H1 (cell line): ENCODE data around the gene SLC22A23.

Experiments used
- BRCA1 ChIP-seq: IDR thresholded peaks from 2 replicates; pipeline ENCODE4 v1.6.1; 2012; ENCODE audit warnings: low read depth, low read length, improper control_type of control experiment
- JUN ChIP-seq: IDR thresholded peaks from 2 replicates; pipeline ENCODE4 v1.6.1; 2011; ENCODE audit warnings: low read depth, mild to moderate bottlenecking, improper control_type of control experiment, low read length
- JUND ChIP-seq: IDR thresholded peaks from 2 replicates; pipeline ENCODE4 v1.6.1; 2011; ENCODE audit warnings: mild to moderate bottlenecking, improper control_type of control experiment, low read length
- POLR2A ChIP-seq, 2 experiments: IDR thresholded peaks; 1 replicate in 1 of 2; 2 replicates in 1 of 2; pipeline ENCODE4 v1.6.1; 2011; ENCODE audit warnings: low read depth in 2 of 2, low read length in 2 of 2, mild to moderate bottlenecking in 2 of 2; ENCODE audit errors: control extremely low read depth in 1 of 2
- RXRA ChIP-seq: IDR thresholded peaks from 2 replicates; pipeline ENCODE4 v1.6.1; 2011; ENCODE audit warnings: low read depth, mild to moderate bottlenecking, low read length, moderate library complexity; ENCODE audit not compliant: insufficient read depth
- SP2 ChIP-seq: IDR thresholded peaks from 2 replicates; pipeline ENCODE4 v1.6.1; 2012; ENCODE audit warnings: mild to moderate bottlenecking, low read length, inconsistent platforms
- SUZ12 ChIP-seq: fragments of 200-600 bp; sonication (generic); IDR thresholded peaks from 2 replicates; pipeline ENCODE4 v1.6.1; 2012; ENCODE audit warnings: mild to moderate bottlenecking, inconsistent platforms, low read length, moderate library complexity, mixed read lengths
- TEAD4 ChIP-seq: IDR thresholded peaks from 2 replicates; pipeline ENCODE4 v1.6.1; 2012; ENCODE audit warnings: low read depth, low read length, inconsistent platforms, mixed read lengths
- TF ChIP-seq, protein P1 (sequence below), 3 experiments: IDR thresholded peaks; 1 replicate in 2 of 3; 2 replicates in 1 of 3; pipeline versions ENCODE4 v1.5.1 to v1.6.1; 2011; ENCODE audit warnings: low read length in 3 of 3, mild to moderate bottlenecking in 3 of 3, inconsistent platforms in 2 of 3, low read depth in 1 of 3, moderate library complexity in 1 of 3; ENCODE audit not compliant: insufficient read depth in 1 of 3; ENCODE audit errors: control extremely low read depth in 1 of 3

DNA sequence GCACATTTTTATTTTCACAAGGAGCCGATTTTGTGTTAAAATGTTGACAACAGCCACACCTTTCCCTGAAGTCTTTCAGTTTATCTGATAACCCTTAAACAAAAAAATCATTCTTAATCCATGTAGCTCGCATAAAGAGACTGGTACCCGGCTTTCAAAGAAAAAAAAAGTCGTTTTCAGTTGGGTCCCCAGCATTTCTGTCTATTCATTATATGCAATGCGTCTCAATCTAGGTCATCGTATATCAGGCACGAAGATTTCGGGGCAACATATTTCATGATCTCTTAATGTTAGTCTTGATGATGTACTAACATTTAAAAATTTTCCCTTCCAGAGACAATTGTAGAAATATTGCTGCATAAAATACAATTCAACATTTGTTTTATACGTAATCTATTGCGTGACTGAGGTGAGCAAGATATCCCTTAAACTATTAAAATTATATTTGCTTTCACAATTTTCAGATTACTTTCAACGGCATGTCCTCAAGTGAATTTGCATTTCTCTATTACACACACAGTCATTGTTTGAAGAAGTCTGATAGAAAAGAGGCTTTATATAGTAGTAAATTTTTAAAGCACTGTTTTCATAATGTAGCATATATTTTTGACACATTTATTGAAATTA, 226.5 kb downstream of the SLC22A23 start:
- TF ChIP-seq, protein P1, sequence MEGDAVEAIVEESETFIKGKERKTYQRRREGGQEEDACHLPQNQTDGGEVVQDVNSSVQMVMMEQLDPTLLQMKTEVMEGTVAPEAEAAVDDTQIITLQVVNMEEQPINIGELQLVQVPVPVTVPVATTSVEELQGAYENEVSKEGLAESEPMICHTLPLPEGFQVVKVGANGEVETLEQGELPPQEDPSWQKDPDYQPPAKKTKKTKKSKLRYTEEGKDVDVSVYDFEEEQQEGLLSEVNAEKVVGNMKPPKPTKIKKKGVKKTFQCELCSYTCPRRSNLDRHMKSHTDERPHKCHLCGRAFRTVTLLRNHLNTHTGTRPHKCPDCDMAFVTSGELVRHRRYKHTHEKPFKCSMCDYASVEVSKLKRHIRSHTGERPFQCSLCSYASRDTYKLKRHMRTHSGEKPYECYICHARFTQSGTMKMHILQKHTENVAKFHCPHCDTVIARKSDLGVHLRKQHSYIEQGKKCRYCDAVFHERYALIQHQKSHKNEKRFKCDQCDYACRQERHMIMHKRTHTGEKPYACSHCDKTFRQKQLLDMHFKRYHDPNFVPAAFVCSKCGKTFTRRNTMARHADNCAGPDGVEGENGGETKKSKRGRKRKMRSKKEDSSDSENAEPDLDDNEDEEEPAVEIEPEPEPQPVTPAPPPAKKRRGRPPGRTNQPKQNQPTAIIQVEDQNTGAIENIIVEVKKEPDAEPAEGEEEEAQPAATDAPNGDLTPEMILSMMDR (IDR thresholded peaks at IDR 0.05; ENCODE audit: control extremely low read depth in 1 of 3, insufficient read depth in 1 of 3, low read depth in 1 of 3, low read length in 3 of 3): no peak
- TF ChIP-seq SP2 (no peak), JUND (no peak), POLR2A (IDR thresholded peaks at IDR 0.05; ENCODE audit: control extremely low read depth in 1 of 2, low read depth in 2 of 2, low read length in 2 of 2) (no peak), RXRA (no peak), JUN (no peak), TEAD4 (no peak), SUZ12 (no peak), BRCA1 (no peak)
